MG63 (cell line): ENCODE data around the gene ARHGAP44. TPM values are rescaled to one million over a fixed set of nuclear protein-coding genes. Genes with fewer than 3 reads are reported as not detected.

Experiments used
- DNase-seq: peaks from one replicate; pipeline ENCODE4 v3.0.0-alpha.2; 2020
- H3K27me3 ChIP-seq: fragments of 250-450 bp; sonication (Bioruptor Pico); 2 replicates; pipeline ENCODE4 v1.5.1; 2020; ENCODE audit warnings: mild to moderate bottlenecking, moderate library complexity
- H3K36me3 ChIP-seq: fragments of 250-450 bp; sonication (Bioruptor Pico); 2 replicates; pipeline ENCODE4 v1.5.1; 2020; ENCODE audit warnings: mild to moderate bottlenecking, moderate library complexity
- H3K4me3 ChIP-seq: fragments of 250-450 bp; sonication (Bioruptor Pico); 2 replicates; pipeline ENCODE4 v1.5.1; 2020; ENCODE audit warnings: mild to moderate bottlenecking, moderate library complexity
- H3K9me3 ChIP-seq: fragments of 250-450 bp; sonication (Bioruptor Pico); 2 replicates; pipeline ENCODE4 v1.5.1; 2020; ENCODE audit warnings: mild to moderate bottlenecking, moderate library complexity
- total RNA-seq: library from RNA; depleted of rRNA; stranded (reverse); fragments of >200 nt; shearing (Covaris generic); gene quantifications from 2 replicates; pipeline ENCODE4 v1.2.3, GENCODE V29; 2014; ENCODE audit warnings: low replicate concordance

ARHGAP44 gene
- total RNA-seq, 1 experiment from 2014 or later: 1.2 TPM

DNA sequence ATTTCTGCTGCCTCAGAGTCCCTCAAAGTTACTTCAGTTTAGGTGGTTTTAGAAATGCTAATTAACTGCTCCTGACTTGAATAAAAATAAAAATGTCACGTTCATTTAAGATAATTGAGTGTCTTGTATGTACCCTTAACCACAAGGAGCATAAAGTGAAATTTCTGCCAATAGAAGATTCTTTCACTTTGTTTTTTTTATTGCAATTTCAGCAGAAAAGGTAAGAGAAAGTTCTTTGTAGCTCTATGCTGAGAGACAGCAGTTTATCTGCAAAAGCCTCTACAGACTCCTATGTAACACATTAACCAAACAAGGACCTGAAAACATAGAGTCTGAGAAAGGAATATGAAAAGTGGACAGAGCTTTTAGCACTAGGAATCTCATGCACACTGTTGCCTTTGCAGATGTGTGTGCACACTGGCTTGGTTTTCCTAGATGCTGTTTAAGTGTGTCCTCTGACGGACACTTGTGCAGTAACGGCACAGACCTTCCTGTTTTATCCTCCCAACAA lies 11.6 kb downstream of the ARHGAP44 start:
- no peaks in the 10 kb centered on the region for H3K9me3 ChIP-seq
- H3K36me3 ChIP-seq: no peaks in the 10 kb centered on the region
- H3K27me3 ChIP-seq: no peaks in the 10 kb centered on the region
- no peak for DNase-seq
- H3K4me3 ChIP-seq: no peak overlapping the region

GRCh38 chr17:12806630-12807029 lies 17.3 kb downstream of the ARHGAP44 start:
- H3K9me3 ChIP-seq: no peaks in the 10 kb centered on the region
- H3K4me3 ChIP-seq: no peak overlapping the region
- no peak for DNase-seq
- H3K36me3 ChIP-seq: no peaks in the 10 kb centered on the region
- H3K27me3 ChIP-seq: no peaks in the 10 kb centered on the region

DNA sequence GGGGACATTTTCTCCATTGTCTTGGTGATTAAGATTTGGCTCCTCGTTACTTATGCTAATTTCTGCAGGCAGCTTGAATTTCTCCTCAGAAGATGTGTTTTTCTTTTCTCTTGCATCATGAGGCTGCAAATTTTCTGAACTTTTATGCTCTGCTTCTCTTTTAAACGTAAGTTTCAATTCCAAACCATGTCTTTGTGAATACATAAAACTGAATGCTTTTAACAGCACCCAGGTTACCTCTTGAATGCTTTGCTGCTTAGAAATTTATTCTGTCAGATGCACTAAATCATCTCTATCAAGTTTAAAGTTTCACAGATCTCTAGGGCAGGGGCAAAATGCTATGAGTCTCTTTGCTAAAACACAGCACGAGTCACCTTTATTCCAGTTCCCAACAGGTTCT lies 19.4 kb downstream of the ARHGAP44 start:
- H3K36me3 ChIP-seq: no peaks in the 10 kb centered on the region
- no peaks in the 10 kb centered on the region for H3K9me3 ChIP-seq
- no peak overlapping the region for H3K4me3 ChIP-seq
- DNase-seq: no peak
- H3K27me3 ChIP-seq: no peaks in the 10 kb centered on the region

- Histone ChIP-seq H3K27me3 (no peaks in the 10 kb centered on the region), H3K4me3 (no peak overlapping the region), H3K9me3 (no peaks in the 10 kb centered on the region), H3K36me3 (no peaks in the 10 kb centered on the region)
- DNase-seq: no peak
Measured at GRCh38 chr17:12812877-12813276, 23.6 kb downstream of the ARHGAP44 start.

- DNase-seq: no peak
- Histone ChIP-seq H3K4me3 (no peak overlapping the region), H3K9me3 (no peaks in the 10 kb centered on the region), H3K36me3 (no peaks in the 10 kb centered on the region), H3K27me3 (no peaks in the 10 kb centered on the region)
Measured at GRCh38 chr17:12813664-12814063, 24.4 kb downstream of the ARHGAP44 start.

DNA sequence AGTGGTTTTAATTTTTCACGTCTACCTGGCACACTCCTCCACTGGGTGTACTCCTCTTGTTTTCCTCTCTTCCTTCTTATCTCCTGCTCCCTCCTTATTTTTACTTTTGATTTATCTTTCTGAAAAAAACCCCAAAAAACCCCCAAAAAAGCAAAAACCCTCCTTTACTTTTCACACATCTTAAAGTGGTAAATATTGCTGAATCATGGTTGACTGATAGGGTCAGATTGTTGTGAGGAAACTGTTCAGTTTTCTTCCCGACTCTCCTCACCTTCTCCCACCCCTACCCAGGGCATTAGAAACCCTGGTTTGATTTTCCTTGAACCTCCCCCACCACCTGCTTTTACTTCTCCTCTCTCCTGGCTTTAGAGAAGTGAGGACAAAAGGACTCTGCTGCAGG lies 25.4 kb downstream of the ARHGAP44 start:
- Histone ChIP-seq H3K36me3 (no peaks in the 10 kb centered on the region), H3K4me3 (no peak overlapping the region), H3K27me3 (no peaks in the 10 kb centered on the region), H3K9me3 (no peaks in the 10 kb centered on the region)
- DNase-seq: no peak

GRCh38 chr17:12815642-12816141 lies 26.4 kb downstream of the ARHGAP44 start:
- H3K4me3 ChIP-seq: no peak overlapping the region

GRCh38 chr17:12821376-12821940 lies 32.2 kb downstream of the ARHGAP44 start:
- Histone ChIP-seq H3K27me3 (no peaks in the 10 kb centered on the region), H3K9me3 (no peaks in the 10 kb centered on the region), H3K4me3 (no peak overlapping the region), H3K36me3 (no peaks in the 10 kb centered on the region)
- DNase-seq: no peak

More at GRCh38 chr17:12815642-12816141, 26.4 kb downstream of the ARHGAP44 start:
- Histone ChIP-seq H3K27me3 (no peaks in the 10 kb centered on the region), H3K9me3 (no peaks in the 10 kb centered on the region), H3K36me3 (no peaks in the 10 kb centered on the region)
- DNase-seq: no peak

DNA sequence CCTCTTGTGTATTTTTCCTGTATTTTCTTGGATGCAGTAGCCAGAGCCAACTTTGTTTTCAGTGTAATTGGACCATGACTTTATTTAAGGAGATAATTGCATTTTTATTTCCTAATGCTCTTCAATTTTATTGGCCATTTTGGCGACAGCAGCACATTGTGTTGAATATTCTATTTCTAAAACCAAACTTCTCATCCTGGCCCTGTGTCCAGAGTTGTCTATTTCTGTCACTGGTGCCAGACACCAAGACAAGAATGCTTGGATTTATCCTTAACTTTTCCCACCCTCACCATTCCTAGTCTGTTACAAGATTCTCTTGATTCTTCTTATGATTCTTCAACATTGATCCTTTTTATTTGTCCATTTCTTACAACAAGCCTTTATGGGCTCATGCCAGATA lies 37.1 kb downstream of the ARHGAP44 start:
- H3K36me3 ChIP-seq: no peaks in the 10 kb centered on the region

GRCh38 chr17:12830777-12831247 lies 41.5 kb downstream of the ARHGAP44 start:
- Histone ChIP-seq H3K36me3 (no peaks in the 10 kb centered on the region), H3K9me3 (peaks cover 10% of the 10 kb centered on the region)
- no peak for DNase-seq

More for the DNA sequence above, 37.1 kb downstream of the ARHGAP44 start:
- Histone ChIP-seq H3K4me3 (no peak overlapping the region), H3K9me3 (peaks cover 2% of the 10 kb centered on the region; the same call in 1 of the 2 replicates), H3K27me3 (no peaks in the 10 kb centered on the region)
- no peak for DNase-seq

DNA sequence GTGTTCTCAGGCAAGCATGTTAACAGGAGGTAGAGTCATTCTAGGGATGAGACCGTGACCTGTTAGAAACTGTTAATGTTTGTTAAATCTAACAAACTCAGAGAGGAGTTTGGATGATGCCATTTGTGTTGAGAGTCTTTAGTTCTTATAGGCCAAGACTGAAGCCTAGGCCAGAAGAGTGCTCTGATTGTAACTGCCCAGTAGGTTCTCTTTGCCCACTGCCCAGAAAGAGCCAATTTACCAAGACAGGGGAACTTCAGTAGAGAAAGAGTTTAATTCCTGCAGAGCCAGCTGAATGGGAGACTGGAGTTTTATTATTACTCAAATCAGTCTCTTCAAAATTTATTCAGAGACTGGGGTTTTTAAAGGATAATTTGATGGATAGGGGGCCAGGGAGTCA lies 42.5 kb downstream of the ARHGAP44 start:
- no peak for DNase-seq
- no peaks in the 10 kb centered on the region for H3K27me3 ChIP-seq
- no peak overlapping the region for H3K4me3 ChIP-seq
- H3K36me3 ChIP-seq: no peaks in the 10 kb centered on the region
- peaks cover 10% of the 10 kb centered on the region for H3K9me3 ChIP-seq

More at GRCh38 chr17:12830777-12831247, 41.5 kb downstream of the ARHGAP44 start:
- Histone ChIP-seq H3K4me3 (no peak overlapping the region), H3K27me3 (no peaks in the 10 kb centered on the region)

- H3K4me3 ChIP-seq: no peak overlapping the region
- H3K27me3 ChIP-seq: no peaks in the 10 kb centered on the region
- no peak for DNase-seq
- no peaks in the 10 kb centered on the region for H3K9me3 ChIP-seq
- no peaks in the 10 kb centered on the region for H3K36me3 ChIP-seq
Measured at GRCh38 chr17:12839042-12839441, 49.7 kb downstream of the ARHGAP44 start.

GRCh38 chr17:12842936-12843335 lies 53.6 kb downstream of the ARHGAP44 start:
- no peaks in the 10 kb centered on the region for H3K27me3 ChIP-seq
- H3K9me3 ChIP-seq: no peaks in the 10 kb centered on the region
- H3K4me3 ChIP-seq: no peak overlapping the region
- no peaks in the 10 kb centered on the region for H3K36me3 ChIP-seq
- no peak for DNase-seq

GRCh38 chr17:12850996-12851395 lies 61.7 kb downstream of the ARHGAP44 start:
- no peak overlapping the region for H3K4me3 ChIP-seq
- no peaks in the 10 kb centered on the region for H3K27me3 ChIP-seq
- no peak for DNase-seq
- no peaks in the 10 kb centered on the region for H3K36me3 ChIP-seq
- no peaks in the 10 kb centered on the region for H3K9me3 ChIP-seq

DNA sequence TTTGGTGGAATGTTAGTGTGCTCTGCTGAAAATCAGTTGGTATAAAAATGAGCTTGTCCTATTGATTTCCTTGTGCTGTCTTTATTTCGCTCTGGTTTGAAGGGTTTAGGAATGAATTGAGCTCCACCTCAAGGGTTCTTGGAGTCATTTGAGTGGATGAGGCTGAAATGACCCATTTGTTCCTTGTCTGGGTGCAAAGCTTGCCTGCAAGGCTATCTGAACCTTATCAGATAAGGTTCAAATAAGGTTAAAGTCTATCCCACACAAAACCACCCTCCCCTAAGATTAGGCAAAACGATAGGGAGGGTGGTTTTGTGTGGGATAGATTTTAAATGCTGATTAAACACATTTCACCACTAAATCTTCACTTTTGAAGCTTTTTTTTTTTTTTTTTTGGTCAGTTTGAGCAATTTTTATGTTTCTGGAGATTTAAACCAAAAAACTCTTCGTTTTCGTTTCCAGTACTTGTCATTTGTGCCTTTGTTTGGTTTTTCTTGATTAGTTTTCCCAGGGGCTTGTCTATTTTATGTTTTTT lies 62.7 kb downstream of the ARHGAP44 start:
- Histone ChIP-seq H3K36me3 (no peaks in the 10 kb centered on the region), H3K9me3 (no peaks in the 10 kb centered on the region), H3K4me3 (no peak overlapping the region), H3K27me3 (no peaks in the 10 kb centered on the region)
- no peak for DNase-seq

DNA sequence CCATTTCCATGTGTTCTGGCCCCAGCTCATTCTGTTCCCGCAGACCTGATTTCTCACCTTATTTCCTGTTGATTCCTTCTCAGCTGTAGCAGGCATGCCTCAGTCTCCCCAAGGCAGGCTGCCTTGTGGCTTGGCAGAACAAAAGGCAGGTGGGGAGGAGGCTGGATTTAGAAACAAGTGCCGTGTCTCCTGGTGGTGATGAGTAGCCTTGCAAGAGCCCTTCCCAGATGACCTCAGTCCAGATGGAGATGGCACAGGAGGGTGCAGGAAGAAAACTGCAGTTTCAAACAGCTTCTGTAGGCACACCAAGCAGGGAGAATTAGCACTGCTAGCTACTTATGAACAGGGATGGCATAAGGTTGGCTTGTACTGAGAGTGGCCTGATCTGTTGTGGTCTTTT lies 64.6 kb downstream of the ARHGAP44 start:
- Histone ChIP-seq H3K9me3 (no peaks in the 10 kb centered on the region), H3K36me3 (no peaks in the 10 kb centered on the region), H3K4me3 (no peak overlapping the region), H3K27me3 (no peaks in the 10 kb centered on the region)
- DNase-seq: no peak

DNA sequence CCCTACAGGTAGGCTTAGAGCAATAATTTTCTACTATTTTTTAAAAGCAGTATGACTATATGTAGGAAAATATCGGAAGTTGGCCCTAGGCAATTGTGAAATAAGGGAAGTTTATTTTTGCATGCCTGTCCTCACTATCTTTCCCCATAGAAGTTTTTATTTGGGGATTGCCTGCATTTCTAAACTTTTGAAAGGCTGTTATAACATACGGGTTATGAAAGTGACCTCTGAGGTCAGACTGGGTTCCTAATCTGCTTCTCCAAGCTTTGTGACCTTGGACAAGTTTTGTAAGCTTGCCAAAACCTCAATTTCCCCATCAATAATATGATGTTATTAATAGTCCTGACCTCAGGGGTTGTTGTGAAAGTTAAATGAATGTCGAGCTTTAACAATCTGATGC lies 67.1 kb downstream of the ARHGAP44 start:
- H3K27me3 ChIP-seq: no peaks in the 10 kb centered on the region
- H3K36me3 ChIP-seq: no peaks in the 10 kb centered on the region
- no peaks in the 10 kb centered on the region for H3K9me3 ChIP-seq
- H3K4me3 ChIP-seq: no peak overlapping the region
- no peak for DNase-seq

DNA sequence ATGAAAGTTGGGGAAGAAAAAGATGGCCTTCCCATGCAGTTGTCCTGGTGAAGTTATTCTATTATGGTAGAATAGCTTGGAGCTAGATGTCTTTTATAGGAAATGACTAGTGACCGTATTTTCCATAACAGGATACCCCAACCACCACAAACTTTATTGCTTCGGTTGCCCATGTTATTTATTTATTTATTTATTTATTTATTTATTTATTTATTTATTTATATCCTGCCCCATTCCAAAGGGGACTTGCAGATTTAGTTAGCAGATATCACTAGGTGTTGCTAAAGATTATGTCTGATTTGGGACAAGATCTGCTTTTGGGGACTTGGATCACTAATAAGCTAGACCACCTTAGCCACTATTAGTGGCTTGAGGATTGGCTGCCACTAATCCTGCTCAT lies 68.3 kb downstream of the ARHGAP44 start:
- H3K9me3 ChIP-seq: no peaks in the 10 kb centered on the region
- H3K4me3 ChIP-seq: no peak overlapping the region
- H3K27me3 ChIP-seq: no peaks in the 10 kb centered on the region
- no peaks in the 10 kb centered on the region for H3K36me3 ChIP-seq
- no peak for DNase-seq
